ENCODE measurements around the gene DNAJC13. TPM values are rescaled to one million over a fixed set of nuclear protein-coding genes. Genes with fewer than 3 reads are reported as not detected.

The DNAJC13 gene
- total and polyA plus RNA-seq, 4 donors: 38.1 to 82.2 (median 46.6) TPM

DNA sequence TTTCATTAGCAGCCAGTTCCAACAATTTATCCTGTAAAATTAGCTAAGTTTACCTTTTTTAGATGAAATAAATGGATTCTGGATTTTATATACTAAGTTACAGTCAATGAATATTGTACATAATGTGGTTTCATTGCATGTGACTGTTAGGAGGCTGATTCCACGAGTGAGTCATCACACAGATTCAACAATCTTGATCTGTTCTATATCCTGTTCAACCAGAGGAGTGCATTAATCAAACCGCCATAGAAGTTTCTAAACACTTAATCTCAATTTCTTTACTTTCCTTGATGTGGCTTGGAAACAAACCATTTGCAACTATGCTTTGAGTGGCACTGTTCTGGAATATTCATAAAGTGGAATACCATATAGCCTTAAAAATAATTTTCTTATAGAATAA lies 15.3 kb downstream of the DNAJC13 start:
- DNase-seq (ENCODE audit: low read depth in 4 of 6, low spot score in 6 of 6): no peak
- H3K27me3 ChIP-seq (ENCODE audit: control insufficient read depth, insufficient read depth, low read length): no peaks in the 10 kb centered on the region
- WGBS (ENCODE audit: insufficient coverage): no CpG with 5 or more reads among the region's 2 CpGs

GRCh38 chr3:132433121-132433520 lies 15.8 kb downstream of the DNAJC13 start:
- DNase-seq (ENCODE audit: low read depth in 4 of 6, low spot score in 6 of 6): no peak
- WGBS (ENCODE audit: insufficient coverage): no CpG with 5 or more reads among the region's 3 CpGs
- H3K36me3 ChIP-seq (ENCODE audit: control insufficient read depth, insufficient read depth, low read length): no peaks in the 10 kb centered on the region
- no peak overlapping the region for H3K4me3 ChIP-seq (ENCODE audit: low read depth, low read length)
- no peak overlapping the region for H3K27ac ChIP-seq (ENCODE audit: low read depth, low read length)
- no peaks in the 10 kb centered on the region for H3K9me3 ChIP-seq (ENCODE audit: control insufficient read depth, insufficient read depth, low read length)
- H3K4me1 ChIP-seq (ENCODE audit: control insufficient read depth, insufficient read depth, low read length): no peaks in the 10 kb centered on the region
- no peaks in the 10 kb centered on the region for H3K27me3 ChIP-seq (ENCODE audit: control insufficient read depth, insufficient read depth, low read length)

More for the DNA sequence above, 15.3 kb downstream of the DNAJC13 start:
- Histone ChIP-seq H3K4me3 (ENCODE audit: low read depth, low read length) (no peak overlapping the region), H3K27ac (ENCODE audit: low read depth, low read length) (no peak overlapping the region), H3K36me3 (ENCODE audit: control insufficient read depth, insufficient read depth, low read length) (no peaks in the 10 kb centered on the region), H3K9me3 (ENCODE audit: control insufficient read depth, insufficient read depth, low read length) (no peaks in the 10 kb centered on the region), H3K4me1 (ENCODE audit: control insufficient read depth, insufficient read depth, low read length) (no peaks in the 10 kb centered on the region)

GRCh38 chr3:132435224-132435910 lies 18.1 kb downstream of the DNAJC13 start:
- no peak overlapping the region for H3K27ac ChIP-seq (ENCODE audit: low read depth, low read length)
- H3K4me3 ChIP-seq (ENCODE audit: low read depth, low read length): no peak overlapping the region
- no peaks in the 10 kb centered on the region for H3K4me1 ChIP-seq (ENCODE audit: control insufficient read depth, insufficient read depth, low read length)
- H3K9me3 ChIP-seq (ENCODE audit: control insufficient read depth, insufficient read depth, low read length): no peaks in the 10 kb centered on the region
- no CpG with 5 or more reads among the region's 3 CpGs for WGBS (ENCODE audit: insufficient coverage)
- DNase-seq (ENCODE audit: low read depth in 4 of 6, low spot score in 6 of 6): no peak
- H3K36me3 ChIP-seq (ENCODE audit: control insufficient read depth, insufficient read depth, low read length): no peaks in the 10 kb centered on the region
- H3K27me3 ChIP-seq (ENCODE audit: control insufficient read depth, insufficient read depth, low read length): no peaks in the 10 kb centered on the region

GRCh38 chr3:132435911-132436425 lies 18.7 kb downstream of the DNAJC13 start:
- DNase-seq (ENCODE audit: low read depth in 4 of 6, low spot score in 6 of 6): no peak

GRCh38 chr3:132443421-132443820 lies 26.1 kb downstream of the DNAJC13 start:
- H3K27ac ChIP-seq (ENCODE audit: low read depth, low read length): no peak overlapping the region
- H3K36me3 ChIP-seq (ENCODE audit: control insufficient read depth, insufficient read depth, low read length): no peaks in the 10 kb centered on the region
- no peaks in the 10 kb centered on the region for H3K27me3 ChIP-seq (ENCODE audit: control insufficient read depth, insufficient read depth, low read length)
- H3K9me3 ChIP-seq (ENCODE audit: control insufficient read depth, insufficient read depth, low read length): no peaks in the 10 kb centered on the region
- no peak for DNase-seq (ENCODE audit: low read depth in 4 of 6, low spot score in 6 of 6)
- no peaks in the 10 kb centered on the region for H3K4me1 ChIP-seq (ENCODE audit: control insufficient read depth, insufficient read depth, low read length)
- WGBS (ENCODE audit: insufficient coverage): 100% methylated on average over 1 of the region's 5 CpGs
- no peak overlapping the region for H3K4me3 ChIP-seq (ENCODE audit: low read depth, low read length)

More at GRCh38 chr3:132435911-132436425, 18.7 kb downstream of the DNAJC13 start:
- Histone ChIP-seq H3K27me3 (ENCODE audit: control insufficient read depth, insufficient read depth, low read length) (no peaks in the 10 kb centered on the region), H3K4me1 (ENCODE audit: control insufficient read depth, insufficient read depth, low read length) (no peaks in the 10 kb centered on the region), H3K9me3 (ENCODE audit: control insufficient read depth, insufficient read depth, low read length) (no peaks in the 10 kb centered on the region), H3K27ac (ENCODE audit: low read depth, low read length) (no peak overlapping the region), H3K4me3 (ENCODE audit: low read depth, low read length) (no peak overlapping the region), H3K36me3 (ENCODE audit: control insufficient read depth, insufficient read depth, low read length) (no peaks in the 10 kb centered on the region)
- 100% methylated on average over 1 of the region's 7 CpGs for WGBS (ENCODE audit: insufficient coverage)

- no peaks in the 10 kb centered on the region for H3K4me1 ChIP-seq (ENCODE audit: control insufficient read depth, insufficient read depth, low read length)
- no peak overlapping the region for H3K27ac ChIP-seq (ENCODE audit: low read depth, low read length)
- H3K4me3 ChIP-seq (ENCODE audit: low read depth, low read length): no peak overlapping the region
- no peaks in the 10 kb centered on the region for H3K9me3 ChIP-seq (ENCODE audit: control insufficient read depth, insufficient read depth, low read length)
- no peak for DNase-seq (ENCODE audit: low read depth in 4 of 6, low spot score in 6 of 6)
- H3K36me3 ChIP-seq (ENCODE audit: control insufficient read depth, insufficient read depth, low read length): no peaks in the 10 kb centered on the region
- no peaks in the 10 kb centered on the region for H3K27me3 ChIP-seq (ENCODE audit: control insufficient read depth, insufficient read depth, low read length)
These were observed 27.1 kb downstream of the DNAJC13 start for GRCh38 chr3:132444383-132444782.

- H3K27me3 ChIP-seq (ENCODE audit: control insufficient read depth, insufficient read depth, low read length): no peaks in the 10 kb centered on the region
- H3K4me3 ChIP-seq (ENCODE audit: low read depth, low read length): no peak overlapping the region
- H3K27ac ChIP-seq (ENCODE audit: low read depth, low read length): no peak overlapping the region
- H3K4me1 ChIP-seq (ENCODE audit: control insufficient read depth, insufficient read depth, low read length): no peaks in the 10 kb centered on the region
- H3K9me3 ChIP-seq (ENCODE audit: control insufficient read depth, insufficient read depth, low read length): no peaks in the 10 kb centered on the region
- H3K36me3 ChIP-seq (ENCODE audit: control insufficient read depth, insufficient read depth, low read length): no peaks in the 10 kb centered on the region
- no peak for DNase-seq (ENCODE audit: low read depth in 4 of 6, low spot score in 6 of 6)
These were observed 28.5 kb downstream of the DNAJC13 start for GRCh38 chr3:132445817-132446216.

- Histone ChIP-seq H3K27ac (ENCODE audit: low read depth, low read length) (no peak overlapping the region), H3K27me3 (ENCODE audit: control insufficient read depth, insufficient read depth, low read length) (no peaks in the 10 kb centered on the region), H3K4me1 (ENCODE audit: control insufficient read depth, insufficient read depth, low read length) (no peaks in the 10 kb centered on the region), H3K36me3 (ENCODE audit: control insufficient read depth, insufficient read depth, low read length) (no peaks in the 10 kb centered on the region), H3K4me3 (ENCODE audit: low read depth, low read length) (no peak overlapping the region), H3K9me3 (ENCODE audit: control insufficient read depth, insufficient read depth, low read length) (no peaks in the 10 kb centered on the region)
- peak in 2 of 6 donors; percentile 14 to 34 for DNase-seq (ENCODE audit: low read depth in 4 of 6, low spot score in 6 of 6)
- whole genome bisulfite sequencing (ENCODE audit: insufficient coverage): no CpG with 5 or more reads among the region's 6 CpGs
These were observed 31.1 kb downstream of the DNAJC13 start for GRCh38 chr3:132448216-132448961.

- H3K9me3 ChIP-seq (ENCODE audit: control insufficient read depth, insufficient read depth, low read length): no peaks in the 10 kb centered on the region
- H3K27me3 ChIP-seq (ENCODE audit: control insufficient read depth, insufficient read depth, low read length): no peaks in the 10 kb centered on the region
- no peak for DNase-seq (ENCODE audit: low read depth in 4 of 6, low spot score in 6 of 6)
- no peak overlapping the region for H3K27ac ChIP-seq (ENCODE audit: low read depth, low read length)
- H3K36me3 ChIP-seq (ENCODE audit: control insufficient read depth, insufficient read depth, low read length): peaks cover 4% of the 10 kb centered on the region
- no CpG with 5 or more reads among the region's 3 CpGs for WGBS (ENCODE audit: insufficient coverage)
- no peak overlapping the region for H3K4me3 ChIP-seq (ENCODE audit: low read depth, low read length)
- H3K4me1 ChIP-seq (ENCODE audit: control insufficient read depth, insufficient read depth, low read length): no peaks in the 10 kb centered on the region
These were observed 38.8 kb downstream of the DNAJC13 start for GRCh38 chr3:132456136-132456535.

- WGBS (ENCODE audit: insufficient coverage): 100% methylated on average over 1 of the region's 3 CpGs
These were observed 39.3 kb downstream of the DNAJC13 start for GRCh38 chr3:132456571-132456970.

More at GRCh38 chr3:132456571-132456970, 39.3 kb downstream of the DNAJC13 start:
- no peaks in the 10 kb centered on the region for H3K9me3 ChIP-seq (ENCODE audit: control insufficient read depth, insufficient read depth, low read length)
- no peak overlapping the region for H3K4me3 ChIP-seq (ENCODE audit: low read depth, low read length)
- DNase-seq (ENCODE audit: low read depth in 4 of 6, low spot score in 6 of 6): no peak
- no peak overlapping the region for H3K27ac ChIP-seq (ENCODE audit: low read depth, low read length)
- peaks cover 6% of the 10 kb centered on the region for H3K36me3 ChIP-seq (ENCODE audit: control insufficient read depth, insufficient read depth, low read length)
- H3K27me3 ChIP-seq (ENCODE audit: control insufficient read depth, insufficient read depth, low read length): no peaks in the 10 kb centered on the region
- H3K4me1 ChIP-seq (ENCODE audit: control insufficient read depth, insufficient read depth, low read length): no peaks in the 10 kb centered on the region

All from spinal cord (tissue), 10 donors.